Hypothalamus (tissue), 51 donors: ENCODE measurements around the gene SEC61G.
A peak's percentile ranks its signal among the peaks of the same experiment; 100 is the strongest.

ENCODE experiments used
- DNase-seq, 51 donors: peaks; one replicate each; lab custom pipeline; 2025; lab: John Stamatoyannopoulos, UW

Gene SEC61G

DNA sequence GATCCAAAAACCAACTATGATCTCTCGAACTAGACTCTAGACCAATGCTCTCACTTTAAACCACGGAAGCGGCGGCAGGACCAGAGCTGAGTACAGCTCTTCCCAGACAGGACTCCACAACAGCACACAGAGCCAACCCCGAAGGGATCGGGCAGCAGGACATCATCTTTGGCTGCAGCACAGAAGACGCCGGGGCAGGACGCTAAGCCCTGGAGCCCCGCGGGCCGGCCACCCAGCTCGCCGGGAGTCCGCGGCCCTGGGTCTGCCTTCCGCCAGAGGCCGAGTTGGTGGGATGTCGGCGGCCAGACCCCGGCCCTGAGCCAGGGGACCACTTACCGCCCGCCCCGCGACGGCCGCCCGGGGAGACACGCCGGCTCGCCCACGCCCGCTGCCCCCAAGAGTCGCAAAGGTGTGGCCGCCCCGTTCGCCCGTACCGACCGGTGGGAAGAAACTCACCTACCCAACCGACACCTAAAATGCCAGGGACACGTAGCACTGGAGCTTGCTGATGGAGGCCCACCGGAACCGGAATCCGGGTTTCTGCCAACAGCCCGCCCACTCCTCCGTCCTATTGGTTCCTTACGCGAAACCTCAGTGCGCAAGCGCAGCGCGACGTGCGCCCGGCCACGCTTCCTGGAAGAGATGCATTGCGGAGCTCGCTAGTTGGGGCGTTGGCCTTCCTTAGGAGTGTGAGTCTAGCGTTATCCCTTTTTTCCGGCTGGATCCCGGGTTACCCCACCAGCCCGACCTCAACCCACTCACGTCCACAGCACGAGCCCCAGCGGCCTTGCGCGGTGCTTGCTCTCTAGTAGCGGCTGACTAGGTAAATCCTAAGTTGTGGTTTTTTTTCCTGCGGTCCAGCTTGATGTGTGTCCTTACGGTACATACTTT is at the start of gene SEC61G:
Gene SEC61G (minus strand): TSS at position 510 of the 891 bp plus-strand sequence. CDS start 1,623 bp downstream, outside the sequence.
- DNase-seq = peak; percentile 66 to 98 (median 94)

DNA sequence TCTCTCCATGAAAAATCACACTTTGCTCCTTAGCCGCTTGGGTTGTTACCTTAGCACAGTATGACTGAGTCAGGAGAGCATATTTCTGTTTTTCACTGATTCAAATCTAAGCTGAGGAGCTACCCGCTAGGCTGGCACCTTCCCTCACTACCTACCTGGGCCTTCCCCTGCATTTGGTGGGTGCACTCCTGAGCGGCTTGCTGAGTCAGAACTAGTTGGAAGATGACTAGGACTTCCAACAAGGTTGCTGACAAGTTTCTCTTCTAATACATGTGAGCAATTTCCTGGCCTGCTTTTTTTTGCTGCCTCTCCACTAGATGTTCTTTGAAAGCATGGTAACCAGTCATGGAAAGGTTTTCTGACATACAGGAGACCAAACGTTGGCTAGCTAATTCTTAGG is 43.8 kb upstream of the SEC61G start:
- no peak for DNase-seq

DNA sequence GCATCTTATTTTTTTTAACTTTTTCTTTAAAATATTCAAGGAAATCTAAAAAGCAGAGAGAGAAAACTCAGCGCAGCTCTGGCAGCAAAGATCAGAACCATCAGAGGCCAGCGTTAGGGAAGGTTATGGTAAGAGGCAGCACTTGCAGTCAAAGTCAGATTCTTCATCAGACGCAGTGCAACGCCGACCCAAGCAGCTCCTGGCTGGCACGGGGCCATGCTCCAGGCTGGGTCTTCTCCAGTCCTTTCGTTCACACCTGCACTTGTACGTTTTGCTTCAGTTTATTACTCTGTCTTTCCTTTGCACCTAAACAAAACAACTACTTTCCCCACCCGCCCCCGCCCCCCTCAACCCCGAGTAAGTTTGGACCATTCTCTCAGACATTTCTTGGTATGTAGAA is 43.1 kb upstream of the SEC61G start:
- no peak for DNase-seq

DNA sequence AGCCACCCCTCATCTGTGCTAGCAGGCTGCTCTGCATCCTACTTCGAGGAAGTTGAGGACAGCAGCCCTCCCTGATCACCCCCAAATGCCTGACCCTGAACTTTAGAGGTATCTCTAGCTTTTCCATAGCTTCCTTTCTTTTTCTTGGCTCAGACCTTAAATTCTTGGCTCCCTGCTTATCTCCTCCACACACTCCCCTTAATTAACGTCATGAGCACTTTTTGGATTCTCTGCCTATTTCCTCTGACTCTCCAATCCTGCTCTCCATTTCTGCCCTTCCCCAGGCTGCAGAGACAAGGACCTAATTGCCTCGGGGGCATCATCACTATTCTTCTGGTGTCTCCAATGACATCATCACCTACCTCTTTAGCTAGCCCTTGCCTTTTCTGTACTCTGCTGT is 40.8 kb upstream of the SEC61G start:
- DNase-seq = no peak

DNA sequence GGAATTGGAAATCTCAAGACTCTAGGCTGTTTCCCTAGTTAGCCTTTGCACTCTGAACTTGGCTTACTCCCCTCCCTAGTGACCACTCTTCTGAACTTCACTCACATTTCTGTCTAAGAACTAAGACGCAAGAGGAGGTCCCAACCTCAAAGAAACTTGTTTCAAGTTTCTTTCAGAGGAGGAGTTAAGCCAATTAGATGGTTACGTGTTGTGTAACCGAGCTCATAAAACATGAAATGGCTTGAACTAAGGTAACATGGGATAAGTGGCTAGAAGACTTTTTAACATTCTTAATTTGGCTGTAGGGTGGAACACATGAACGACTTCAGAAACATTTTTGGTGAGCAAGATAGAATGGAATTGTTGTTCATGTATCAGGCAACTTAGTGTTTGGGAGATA is 39.5 kb upstream of the SEC61G start:
- no peak for DNase-seq

DNA sequence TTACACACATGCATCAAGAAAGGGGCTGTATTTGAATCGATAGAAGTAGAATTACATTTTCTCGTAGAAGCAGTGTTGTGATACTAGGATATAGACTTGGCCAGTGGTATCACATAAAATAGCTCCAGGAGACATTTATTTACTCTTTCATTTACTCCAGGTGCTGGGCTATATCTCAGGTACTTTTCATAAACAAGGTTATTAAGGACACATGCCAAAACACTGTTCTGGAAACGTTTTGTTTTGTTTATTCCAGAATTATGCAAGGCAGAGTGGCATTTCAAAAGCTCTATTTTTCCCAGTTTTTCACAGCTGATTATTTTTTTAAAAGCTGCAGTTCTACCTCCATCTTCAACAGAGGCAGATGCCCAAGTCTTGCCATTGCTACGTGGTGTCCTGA is 37.8 kb upstream of the SEC61G start:
- DNase-seq = no peak

DNA sequence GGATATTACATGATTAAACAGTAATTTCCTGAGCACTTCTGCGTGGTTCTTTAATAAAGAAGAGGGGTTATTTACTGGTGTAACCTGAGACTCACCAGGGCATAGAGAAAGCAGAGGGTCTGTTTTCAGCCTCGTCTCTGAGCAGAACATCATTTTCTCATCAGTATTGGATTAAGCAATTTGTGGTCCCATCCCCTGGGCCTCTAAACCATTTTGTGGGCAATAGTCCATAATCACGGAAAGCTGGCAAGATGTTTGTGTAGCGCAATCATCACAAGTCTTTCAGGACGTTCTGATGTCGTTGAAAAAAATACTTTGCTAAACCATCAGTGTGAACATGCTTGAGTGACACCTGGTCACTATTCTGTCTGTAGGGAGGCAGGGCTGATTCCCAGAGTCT is 37.1 kb upstream of the SEC61G start:
- no peak for DNase-seq

DNA sequence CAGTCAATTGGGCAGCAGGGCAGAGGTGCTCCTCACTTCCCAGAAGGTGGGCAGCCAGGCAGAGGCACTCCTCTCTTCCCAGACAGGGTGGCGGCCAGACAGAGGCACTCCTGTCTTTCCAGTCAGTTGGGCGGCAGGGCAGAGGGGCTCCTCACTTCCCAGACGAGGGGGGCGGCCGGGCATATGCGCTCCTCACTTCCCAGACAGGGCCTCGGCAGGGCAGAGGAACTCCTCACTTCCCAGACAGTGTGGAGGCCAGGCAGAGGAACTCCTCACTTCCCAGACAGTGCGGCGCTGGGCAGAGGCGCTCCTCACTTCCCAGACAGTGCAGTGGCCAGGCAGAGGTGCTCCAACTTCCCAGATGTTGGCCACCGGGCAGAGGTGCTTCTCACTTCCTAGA is 33.4 kb upstream of the SEC61G start:
- no peak for DNase-seq

DNA sequence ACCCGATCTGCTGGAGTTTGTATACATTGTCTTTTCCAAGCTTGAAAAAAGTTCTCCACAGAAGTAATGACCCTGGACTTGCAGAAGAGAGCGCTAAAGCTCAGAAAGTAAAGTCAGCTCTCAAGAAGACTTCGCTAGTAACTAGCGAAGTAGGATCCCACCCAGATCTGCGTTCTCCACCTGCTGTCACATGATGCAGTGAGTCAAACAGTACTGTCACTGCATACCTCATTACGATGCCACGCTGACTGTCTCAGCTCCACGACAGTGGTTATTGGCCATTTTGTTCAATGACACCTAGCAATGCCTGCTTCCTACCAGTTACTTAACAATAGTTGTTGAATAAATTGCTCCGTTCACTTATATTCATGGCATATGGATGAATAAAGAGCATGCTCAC is 29.7 kb upstream of the SEC61G start:
- DNase-seq = peak in 14 of 51 donors; percentile 6 to 45 (median 18)

DNA sequence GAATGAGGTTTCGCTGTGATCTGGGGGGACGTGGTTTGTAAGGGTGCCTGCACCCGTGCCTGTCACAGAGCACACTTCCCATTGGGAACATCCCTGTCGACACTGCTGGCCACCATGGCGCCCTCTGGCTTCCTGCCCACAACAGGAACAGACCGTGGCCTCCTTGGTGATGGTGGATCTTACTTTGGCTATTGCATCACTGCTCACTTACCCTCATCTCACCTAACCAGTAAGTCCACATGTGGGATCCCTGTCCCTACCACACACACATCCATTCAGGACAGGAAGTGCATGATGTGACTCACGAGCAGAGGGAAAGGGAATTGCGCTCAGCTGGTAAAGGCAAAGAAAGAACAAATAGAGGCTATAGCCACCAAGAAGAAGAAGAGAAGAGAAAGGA is 26.2 kb upstream of the SEC61G start:
- no peak for DNase-seq

DNA sequence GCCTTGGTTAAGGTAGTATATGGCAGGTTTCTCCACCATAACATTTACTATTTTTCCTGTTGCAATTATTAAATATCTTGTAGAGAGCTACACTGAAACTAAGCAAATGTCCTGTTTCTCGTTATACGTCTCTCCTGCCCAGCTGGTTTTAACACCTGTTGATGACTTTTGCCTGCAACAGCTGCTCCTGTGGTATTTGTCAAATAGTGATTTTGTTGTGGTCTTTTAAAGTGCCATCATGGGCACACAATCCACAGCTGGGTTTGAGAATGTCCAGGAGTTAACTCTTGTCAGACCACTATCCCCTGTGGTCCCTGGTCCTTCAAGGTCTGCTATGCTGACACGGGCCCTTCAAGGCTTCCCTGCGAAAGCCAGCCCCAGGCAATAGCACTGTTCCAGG is 24.9 kb upstream of the SEC61G start:
- no peak for DNase-seq

DNA sequence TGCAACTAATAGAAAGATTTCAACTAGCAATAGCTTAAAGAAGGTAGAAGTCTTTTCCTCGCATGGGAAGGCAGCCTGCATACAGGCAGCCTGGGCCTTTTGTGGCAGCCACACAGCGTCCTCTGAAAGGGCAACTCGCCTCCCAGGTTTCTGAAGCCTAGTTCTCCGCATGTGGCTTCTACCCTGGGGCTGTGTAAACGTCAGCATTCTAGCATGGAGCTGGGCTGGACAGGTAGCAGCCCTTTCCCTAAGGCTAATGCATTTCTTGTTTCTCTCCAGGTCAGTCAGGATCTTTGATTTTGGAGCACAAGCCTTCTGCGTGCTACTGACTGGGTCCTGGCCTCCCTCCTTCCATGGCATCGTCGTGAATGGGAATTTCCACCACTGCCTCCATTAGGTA is 23.8 kb upstream of the SEC61G start:
- no peak for DNase-seq

DNA sequence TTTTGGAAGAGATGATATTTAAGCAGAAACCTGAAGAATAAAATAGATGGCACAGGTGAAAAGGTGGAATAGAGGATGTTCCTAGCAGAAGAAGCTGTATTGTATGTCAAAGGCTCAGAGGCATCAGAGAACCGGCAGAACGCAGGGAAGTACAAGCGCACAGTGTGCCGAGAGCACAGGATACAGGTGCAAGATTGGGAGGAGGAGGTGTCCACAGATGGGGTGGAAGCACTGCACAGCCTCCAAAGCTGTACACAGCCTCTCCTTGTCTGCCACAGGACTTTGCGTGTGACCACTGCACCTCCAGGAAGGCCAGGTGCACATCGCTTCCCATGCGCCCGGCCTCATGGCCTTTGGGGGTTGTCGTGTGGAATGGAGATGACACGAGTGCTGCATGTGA is 23.3 kb upstream of the SEC61G start:
- DNase-seq = no peak

DNA sequence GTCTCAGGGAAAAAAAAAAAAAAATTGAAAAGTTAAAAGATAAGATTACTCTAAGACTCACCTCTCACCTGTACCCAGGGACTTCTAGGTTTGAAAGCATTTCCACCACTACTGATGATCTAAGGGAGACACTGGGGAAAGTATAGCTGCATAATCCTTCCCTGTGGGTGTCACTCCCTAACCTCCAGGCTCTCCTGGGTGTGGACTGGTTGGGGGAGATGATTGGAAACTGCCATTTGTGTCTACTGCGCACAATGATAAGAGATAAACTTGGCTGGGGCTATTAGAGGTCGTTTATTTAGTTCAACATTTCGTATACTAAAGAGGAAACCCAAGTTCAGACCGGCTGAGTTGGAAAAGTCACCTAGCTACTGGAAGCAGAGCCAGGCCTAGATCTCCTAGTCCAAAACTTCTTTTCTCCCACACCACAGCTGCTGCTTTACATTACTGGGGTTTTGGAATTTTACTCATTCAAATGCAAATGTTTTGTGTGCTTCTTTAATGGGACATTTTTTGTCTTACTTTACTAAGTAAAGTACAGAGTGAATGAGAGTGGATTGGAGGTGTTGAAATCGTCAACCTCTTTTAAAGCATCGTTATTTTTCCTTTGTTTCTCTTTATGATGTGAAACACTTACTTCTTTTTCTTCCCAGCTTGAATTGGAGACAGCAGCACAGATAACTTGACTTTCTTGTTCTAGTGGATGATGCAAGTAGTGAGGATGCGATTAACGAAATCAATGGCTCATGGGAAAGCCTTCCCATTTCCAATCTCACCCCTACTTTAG is 22.3 kb upstream of the SEC61G start:
- DNase-seq = no peak

DNA sequence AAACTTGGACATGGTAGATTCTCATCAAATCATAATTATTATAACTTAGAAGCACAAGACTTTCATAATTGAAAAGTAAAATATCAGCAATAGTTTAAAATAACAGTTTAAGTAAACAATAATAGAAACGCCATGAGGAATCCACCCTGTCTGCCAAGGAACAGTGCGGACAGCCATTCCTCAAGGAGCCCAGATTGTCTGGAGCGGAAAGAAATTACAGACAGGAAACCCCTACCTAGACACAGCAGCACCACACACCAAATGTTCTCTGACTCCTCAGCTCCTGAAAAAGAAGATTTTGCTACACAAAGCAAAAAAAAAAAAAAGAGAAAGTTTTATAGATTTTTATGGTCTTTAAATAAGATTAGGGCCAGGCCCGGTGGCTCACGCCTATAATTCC is 21.5 kb upstream of the SEC61G start:
- no peak for DNase-seq

DNA sequence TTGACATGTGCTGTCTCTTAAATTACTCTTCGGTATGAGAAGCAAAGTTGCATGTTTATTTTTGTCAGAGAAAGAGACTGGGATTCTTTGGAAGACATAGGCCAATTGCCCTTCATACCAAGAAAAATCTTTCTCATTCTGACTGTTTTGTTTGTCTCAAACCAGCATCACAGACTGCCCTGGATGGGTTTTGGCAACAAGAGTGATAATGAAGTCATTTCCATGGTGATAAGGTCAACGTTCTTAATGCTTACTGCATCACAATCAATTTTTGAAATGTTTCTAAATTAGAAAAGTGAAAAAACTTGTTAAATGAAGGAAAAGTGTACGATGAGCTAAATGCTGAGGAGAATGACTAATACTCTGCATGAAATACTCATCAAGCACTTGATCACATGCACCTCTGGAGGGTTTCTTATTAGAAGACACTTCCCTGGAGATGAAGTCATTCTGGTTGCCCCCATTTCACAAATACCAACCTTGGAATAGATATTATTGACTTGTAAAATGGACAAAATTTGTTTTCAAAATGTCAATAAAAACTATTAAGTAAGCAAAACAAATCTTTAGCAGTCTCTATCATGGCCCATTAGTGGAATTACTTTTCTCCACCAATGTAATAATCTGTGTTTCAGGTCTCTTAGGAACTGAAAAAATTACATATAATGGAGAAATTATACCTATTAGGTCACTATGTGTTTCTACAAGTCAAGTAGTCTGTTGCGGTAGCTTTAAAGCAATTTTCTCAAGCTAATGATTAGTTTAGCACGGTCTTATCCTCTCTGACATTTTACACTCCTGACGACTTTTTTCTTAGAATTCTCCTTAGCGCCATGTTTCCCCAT is 19.9 kb upstream of the SEC61G start:
- DNase-seq = no peak

DNA sequence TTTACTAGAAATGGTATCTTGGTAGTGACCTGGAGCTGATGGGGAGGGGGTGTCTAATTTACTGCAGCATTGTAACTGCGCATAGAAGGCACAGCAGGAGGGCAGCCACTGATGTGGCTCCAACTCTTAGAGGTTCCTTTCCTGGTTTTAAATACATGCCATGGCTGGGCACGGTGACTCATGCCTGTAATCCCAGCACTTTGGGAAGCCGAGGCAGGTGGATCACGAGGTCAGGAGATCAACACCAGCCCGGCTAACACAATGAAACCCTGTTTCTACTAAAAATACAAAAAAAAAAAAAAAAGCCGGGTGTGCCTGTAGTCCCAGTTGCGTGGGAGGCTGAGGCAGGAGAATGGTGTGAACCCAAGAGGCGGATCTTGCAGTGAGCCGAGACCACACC is 19.2 kb upstream of the SEC61G start:
- DNase-seq = no peak

DNA sequence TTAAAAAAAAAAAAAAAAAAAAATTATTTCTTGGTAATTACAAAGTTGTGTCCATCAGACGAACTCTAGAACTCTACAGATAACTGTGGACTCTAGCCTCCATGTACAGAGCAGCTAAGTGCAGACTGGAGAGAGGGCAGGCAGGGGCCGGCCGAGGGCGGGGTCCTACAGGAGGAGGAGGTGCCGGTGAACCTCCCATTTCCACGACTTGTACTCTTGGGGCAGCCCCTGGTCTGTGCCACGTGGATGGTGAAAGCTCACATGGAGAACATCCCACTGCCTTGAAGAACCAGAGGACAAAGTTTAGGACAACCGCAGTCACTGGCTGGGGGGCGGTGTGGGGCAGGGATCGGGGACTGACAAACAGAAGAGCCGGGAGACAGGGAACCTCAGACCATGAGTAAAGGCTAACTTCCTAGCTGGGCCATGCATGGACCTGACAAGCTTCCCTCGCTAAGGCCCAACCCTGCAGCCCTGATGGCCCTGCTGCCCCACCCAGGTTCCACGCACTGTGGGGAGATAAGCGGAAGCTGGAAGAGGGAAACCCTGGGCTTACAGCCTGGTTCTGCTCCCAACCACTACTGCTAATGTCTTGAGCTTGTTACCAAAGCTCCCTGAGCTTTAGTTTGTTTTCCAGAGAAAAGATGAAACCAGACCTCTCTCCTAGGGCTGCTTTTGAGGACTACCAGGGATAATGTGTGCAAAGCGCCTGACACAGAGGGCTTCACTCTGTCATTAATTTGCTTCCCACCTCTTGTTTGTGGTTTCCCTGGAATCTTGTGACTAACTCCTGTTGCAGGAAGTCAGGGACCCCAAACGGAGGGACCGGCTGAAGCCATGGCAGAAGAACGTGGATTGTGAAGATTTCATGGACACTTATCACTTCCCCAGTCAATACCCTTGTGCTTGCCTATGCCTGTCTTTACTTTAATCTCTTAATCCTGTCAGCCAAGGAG is 16.1 kb upstream of the SEC61G start:
- DNase-seq = no peak

DNA sequence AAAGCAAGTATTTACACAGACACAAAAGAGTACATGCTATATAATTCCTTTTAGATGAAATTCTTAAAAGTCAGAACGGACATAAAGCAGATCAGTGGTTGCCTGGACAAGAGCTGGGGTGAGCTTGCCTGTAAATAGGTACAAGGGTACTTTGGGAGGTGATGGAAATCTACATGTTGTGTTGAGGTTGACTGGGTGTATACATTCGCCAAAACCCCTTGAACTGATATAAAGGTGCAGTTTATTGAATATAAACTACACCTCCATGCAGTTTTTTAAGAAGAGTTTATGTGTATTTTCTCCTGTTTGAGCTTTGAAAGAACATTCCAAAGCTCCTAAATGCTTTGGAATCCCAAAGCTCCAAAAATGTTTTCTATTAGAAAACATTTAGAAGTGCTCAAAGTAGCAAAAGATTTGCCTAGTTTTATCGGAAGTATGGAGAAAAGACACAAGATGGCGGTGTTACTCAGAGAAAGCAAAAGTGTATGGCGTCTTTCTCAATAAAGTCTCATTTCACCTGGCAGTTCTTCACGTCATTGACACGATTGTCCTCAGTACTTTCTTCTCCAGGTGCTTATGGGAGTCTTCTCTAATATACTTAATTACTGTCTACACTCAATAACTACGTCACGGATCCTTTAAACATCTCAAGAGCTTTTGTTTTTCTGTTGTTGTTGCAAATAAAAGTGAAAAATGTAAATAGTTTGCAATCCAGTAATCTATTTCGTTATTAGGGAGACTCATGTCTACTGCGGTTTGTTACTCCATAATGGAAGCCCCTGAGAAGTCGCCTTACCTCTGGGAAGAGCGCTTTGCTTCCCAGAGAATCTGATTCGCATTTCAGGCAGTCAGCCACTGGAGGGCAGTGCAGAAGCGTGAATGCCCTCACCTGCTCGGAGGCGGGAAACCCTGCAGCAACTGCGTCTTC is 14.7 kb upstream of the SEC61G start:
- peak in 43 of 51 donors; percentile 10 to 82 (median 52) for DNase-seq
